NCI-H1105 treated with DMSO at 0.1 percent for 48 hours (cell line): Measurements from ENCODE around the gene FOXRED2.

Experiments
- DNase-seq: peaks from one replicate; lab custom pipeline; 2025; lab: John Stamatoyannopoulos, UW

The FOXRED2 gene

DNA sequence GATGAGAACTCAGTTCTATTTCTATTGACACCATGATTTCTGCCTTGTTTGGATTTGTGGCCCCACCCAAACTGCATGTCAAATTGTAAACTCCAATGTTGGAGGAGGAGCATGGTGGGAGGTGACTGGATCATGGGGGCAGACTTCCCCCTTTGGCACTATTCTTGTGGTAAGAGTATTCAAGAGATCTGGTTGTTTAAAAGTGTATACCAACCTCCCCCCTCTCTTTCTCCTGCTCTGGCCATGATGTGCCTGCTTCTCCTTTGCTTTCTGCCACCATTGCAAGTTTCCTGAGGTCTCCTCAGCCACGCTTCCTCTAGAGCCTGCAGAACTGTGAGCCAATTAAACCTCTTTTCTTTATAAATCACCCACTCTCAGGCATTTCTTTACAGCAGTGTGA lies 7.9 kb upstream of the FOXRED2 start:
- no peak for DNase-seq

DNA sequence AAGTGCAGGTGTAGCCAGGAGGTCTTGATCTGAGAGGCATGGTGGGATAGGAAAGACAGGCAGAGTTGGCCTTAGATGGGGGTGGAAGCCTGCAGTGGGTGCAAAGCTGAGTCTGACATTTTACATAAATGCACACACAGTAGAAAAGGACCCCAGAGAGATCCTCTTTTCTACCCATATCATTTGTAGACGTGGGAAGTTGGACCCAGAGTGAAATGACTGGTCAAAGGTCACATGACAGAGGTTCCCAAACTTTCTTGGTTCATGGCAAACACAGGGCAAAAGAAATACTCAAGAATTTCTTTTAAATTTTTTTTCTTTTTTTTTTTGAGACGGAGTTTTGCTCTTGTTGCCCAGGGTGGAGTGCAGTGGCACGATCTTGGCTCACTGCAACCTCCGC lies 6.2 kb upstream of the FOXRED2 start:
- DNase-seq, result no peak

DNA sequence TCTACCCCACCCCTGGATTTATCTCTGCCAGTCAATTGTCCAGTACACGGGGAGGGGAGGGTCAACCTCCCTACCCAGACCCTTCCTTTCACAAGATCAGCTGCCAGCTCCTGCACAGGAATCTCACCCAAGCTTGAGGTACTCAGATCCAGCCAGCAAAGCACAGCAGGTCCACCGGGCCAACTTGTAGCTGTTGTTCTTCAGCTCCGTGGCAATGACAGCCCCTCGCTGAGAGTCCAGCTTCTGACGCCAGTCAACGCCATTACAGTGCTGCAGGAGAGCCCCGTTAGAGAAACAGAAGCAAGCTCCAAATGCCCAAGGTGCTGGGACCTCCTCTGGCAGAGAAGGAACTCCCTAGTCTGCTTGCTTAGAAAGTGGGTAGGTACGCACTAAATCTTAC lies 5.5 kb upstream of the FOXRED2 start:
- no peak for DNase-seq

DNA sequence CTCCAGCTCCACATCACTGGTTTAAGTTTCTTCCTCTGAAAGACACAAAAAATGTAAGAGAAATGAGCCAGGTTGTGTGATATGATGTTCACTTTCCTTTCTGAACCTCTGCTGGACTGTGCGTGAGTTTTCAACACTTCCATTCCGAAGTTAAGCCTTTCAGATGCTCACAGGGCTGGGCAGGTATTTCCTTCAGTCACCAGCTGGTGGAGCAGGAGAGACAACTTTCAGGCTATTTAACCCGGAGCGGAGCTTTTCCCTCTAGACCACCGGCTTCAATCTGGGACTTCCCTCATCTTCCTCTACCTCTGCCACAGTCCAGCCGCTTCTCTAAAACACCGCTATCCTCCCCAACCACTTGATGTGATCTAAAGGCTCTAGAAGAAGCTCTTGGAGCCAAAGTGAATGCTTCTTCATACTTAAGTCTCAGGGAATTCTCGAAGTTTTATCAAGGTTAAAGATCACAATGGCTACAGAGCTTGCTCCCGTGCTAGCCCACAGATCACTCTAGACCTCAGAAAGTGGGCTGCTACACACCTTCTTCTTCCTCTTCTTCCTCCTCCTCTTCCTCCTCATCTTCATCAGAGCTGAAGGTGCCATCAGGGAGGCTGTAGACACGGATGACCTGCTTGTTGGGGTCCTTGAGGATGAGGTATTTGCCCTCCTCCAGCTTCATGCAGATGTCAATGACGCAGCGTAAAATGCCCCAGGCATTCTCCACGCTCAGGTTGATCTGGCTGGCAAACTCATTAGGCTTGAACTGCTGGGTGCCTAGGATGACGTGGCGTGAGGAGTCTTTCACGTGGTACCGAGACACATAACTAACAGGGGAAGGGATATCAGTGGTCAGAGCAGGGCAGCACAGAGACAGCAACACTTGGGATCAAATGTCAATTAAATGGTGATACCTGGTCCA lies 4.4 kb upstream of the FOXRED2 start:
- DNase-seq, result peak; percentile 12

DNA sequence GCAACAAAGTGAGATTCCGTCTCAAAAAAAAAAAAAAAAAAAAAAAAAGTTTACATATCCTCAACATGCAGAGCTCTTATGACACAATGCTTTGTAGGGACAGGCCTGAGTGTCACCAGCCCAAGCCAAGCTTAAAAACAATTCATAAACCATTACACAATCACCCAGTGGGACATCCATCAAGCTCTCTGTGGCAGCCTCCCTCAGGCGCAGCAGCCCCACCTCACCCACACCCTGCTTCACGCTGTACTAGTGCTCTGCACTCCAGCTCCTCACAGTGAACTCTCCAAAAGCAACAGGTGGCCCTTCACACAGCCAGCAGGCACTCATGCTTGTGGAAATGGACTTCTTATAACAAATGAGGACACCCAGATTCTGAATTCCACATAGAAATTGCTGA lies 3.5 kb upstream of the FOXRED2 start:
- DNase-seq, result no peak

DNA sequence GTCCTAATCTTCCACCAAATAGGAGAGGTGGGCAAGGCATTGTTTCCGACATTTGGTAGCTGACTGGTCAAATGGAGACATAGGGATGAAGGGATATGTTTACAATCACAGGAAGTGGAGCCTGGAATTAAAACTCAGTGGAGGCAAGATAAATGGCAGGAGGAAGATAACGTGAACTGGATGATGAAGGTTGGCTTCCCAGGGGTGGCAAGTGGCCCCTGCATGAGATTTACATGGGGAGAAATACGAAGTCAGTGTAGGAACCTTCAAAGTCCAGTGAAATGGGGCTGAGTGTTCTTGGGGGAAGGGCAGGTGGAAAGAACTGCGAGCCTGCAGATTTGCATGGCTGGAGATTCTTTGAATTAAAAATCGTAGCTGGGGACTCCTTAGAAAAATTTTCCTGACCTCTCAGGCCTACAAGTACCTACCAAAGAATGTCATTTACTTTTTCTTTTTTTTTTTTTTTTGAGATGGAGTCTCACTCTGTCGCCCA lies 724 bp upstream of the FOXRED2 start:
- no peak for DNase-seq

DNA sequence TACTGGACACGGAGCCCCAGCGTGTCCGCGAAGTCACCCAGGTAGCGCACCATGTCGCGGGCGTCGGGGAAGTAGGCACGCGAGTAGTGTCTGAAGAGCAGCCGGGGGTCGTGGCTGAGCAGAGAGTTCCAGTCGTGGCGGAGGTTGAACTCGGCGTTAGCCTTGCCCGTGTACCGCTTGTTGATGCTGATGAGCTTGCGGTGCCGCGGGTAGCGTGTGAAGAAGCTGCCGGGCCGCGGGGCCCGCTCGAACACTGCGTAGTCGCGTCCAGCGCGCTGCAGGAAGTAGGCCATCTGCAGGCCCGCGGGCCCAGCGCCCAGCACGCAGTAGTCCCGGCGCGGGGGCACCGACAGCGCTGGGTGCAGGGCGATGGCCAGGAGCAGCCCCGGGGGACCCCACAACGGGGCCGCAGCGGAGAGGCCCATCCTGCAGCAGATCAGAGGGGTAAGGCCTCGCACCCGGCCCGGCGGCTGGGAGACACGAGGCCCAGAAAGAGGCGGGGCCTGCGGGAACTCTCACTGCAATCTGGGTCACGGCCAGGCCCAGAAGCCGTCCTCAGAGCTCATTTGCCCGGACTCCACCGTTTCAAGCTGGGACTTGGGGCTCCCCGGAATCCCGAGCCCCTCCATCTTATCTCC lies 723 bp downstream of the FOXRED2 start:
- DNase-seq, result no peak

DNA sequence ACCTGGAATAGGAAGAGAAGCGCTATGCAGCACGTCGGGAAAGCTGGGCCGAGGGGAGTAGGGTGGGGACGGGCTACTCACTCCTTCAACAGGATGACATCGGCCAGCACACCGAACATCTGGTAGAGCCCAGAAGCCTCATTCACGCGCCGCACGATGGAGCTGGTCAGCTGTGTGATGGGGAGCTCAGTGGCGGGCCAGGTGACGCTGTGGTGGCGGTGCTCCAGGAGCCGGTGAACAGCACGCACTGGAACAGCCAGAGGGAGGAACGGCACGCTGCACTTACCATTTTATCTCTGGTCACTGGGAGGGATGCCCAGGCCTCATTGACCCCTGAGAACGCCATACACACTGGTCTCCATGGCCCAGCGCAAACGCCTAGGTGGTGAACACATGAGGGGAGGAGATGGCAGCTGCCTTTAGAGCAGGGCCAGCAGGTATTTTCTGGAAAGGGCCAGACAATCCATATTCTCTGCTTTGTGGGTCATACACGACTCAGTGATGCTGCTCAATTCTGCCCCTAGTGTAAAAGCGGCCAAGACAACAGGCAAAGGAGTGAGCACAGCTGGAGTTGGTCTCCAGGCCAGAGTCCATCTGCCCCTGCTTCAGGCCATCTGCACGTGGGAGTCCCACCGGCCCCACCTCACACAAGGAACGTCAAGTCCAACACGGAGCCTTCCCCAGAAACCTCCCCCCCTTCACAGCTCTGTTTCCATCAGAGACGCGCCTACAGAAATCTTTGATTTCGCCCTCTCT lies 8.8 kb downstream of the FOXRED2 start:
- DNase-seq, result no peak

DNA sequence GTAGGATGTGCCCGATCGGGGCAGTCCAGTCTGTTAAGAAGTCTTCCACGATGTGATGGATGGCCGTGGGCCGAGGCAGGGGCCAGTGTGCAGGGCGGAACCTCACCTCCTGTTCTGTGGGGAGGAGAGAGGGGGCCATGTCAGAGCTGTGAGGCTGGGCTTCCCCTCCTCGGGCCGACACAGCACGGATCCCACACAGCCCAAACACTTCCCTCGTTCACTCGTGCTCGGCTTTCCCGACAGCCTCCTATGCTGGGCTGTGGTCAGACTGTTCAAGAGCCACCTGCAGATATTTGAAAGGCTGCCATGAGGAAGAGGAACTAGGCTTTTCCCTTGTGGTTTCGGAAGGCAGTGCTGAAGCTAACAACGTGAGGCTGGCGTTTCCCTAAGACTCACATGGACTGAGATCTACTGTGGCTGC lies 13.1 kb downstream of the FOXRED2 start:
- DNase-seq, result no peak

DNA sequence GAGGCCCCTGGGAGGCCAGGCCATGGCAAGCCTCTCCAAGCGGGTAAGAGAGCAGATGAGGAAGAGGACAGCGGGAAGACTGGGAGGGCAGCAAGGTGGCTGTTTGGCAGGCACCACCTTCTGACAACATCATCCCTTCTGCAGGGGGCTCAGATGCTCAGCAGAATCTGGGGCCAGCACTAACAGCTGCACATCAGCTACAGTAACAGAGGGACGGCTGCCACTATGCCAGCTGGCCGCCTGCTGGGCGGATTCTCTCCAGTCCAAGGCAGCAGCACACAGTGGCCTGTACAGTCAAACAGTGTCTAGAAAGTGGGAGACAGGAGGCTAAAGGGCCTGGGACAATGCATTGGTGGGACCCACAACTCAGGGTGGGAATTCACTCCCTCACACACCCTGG lies 14.7 kb downstream of the FOXRED2 start:
- no peak for DNase-seq

DNA sequence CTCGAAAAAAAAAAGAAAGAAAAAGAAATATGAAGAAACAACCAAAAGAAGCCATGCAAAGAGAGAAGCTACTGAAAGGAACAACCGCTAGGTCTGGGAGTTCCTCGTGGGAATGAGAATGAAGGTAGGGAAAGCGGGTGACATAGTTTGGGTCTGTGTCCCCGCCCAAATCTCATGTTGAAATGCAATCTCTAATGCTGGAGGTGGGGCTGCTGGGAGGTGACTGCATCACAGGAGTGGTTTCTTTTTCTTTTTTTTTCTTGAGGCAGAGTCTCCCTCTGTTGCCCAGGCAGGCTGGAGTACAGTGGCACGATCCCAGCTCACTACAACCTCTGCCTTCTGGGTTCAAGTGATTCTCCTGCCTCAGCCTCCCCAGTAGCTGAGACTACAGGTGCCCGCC lies 15.7 kb downstream of the FOXRED2 start:
- DNase-seq, result no peak

DNA sequence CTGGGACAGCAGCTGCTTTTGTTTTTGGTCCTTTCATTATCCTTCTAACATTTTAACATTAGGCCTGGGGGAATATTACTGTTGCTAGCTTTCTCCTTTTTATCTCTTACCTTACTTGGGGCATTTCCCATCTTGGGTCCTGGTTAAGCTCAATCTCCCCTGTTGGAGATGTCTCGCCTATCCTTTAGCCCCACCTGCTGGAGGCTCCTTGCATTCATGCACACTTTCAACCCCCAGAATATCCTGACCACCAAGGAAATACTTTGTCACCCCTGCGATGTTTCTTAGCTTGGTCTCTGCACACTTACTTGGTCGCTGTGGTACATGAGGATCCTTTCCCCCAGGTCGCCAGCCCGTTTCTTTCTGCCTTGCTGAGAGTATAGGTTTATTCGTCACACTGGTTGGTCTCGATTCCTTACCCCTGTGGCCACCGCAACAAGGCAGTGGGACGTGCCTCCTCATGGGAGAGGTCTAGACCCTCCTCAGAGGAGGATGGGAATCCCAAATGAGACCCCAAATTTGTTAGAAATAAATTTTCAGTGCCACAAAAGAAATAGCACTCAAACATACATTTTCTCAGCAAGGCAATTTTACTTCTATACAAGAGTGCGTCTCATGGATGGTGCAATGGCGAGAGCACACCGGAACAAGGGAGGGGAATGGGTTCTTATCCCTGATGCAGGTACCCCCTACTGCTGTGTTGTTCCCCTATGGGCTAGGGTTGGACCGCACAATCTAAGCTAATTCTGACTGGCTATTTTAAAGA lies 20.0 kb downstream of the FOXRED2 start:
- peak; percentile 3 for DNase-seq

DNA sequence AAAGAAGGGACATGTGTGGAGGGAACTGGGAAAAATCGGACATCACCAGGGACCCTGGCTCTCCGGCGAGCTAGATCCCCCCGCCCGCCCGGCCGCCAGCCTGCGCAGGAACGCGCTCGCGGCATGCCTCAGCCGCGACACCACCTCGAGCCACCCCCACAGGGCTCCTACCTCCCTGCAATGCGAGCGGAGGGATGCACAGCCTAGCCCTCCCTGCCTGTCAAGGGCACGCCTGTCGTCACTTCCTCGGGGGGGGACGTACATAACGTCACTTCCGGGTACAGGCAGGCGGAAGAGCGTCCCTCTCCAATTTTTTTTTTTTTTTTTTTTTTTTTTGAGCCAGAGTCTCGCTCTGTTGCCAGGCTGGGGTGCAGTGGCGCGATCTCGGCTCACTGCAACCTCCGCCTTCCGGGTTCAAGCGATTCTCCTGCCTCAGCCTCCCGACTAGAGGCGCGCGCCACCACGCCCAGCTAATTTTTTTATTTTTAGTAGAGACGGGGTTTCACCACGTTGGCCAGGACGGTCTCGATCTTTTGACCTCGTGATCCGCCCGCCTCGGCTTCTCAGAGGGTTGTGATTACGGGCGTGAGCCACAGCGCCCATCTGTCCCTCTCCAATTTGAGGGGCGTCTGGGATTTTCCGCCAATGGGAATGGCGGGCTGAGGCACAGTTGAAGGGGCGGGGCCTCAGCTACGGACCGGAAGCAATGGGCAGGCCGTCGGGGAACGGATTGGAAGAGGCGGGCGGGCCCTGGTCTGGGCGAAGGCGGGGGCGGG lies 25.3 kb downstream of the FOXRED2 start, which contains the start of gene TXN2:
Gene TXN2 (minus strand): TSS at position 248 of the 776 bp plus-strand sequence. CDS start 803 bp downstream, outside the sequence.
- peak; percentile 92 for DNase-seq

DNA sequence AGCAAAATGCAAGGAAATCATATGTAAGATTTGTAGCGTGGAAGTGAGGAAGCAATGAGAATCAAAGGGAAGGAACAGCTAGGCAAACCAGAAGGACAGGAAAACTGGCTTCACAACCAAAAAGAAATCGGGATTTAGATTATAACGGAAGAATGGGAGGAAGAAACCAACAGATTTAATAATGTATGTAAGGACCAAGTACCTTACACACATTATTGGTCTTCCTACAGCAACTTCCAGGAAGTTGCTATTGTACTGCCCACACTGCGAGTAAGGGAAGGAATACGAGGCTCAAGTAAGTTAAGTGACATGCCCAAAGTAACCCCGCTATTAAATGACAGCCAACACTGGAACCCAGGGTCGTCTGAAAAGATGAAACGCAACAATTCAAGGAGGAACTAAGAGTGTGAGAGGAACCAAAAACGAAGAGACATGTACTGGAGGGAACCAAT lies 25.9 kb downstream of the FOXRED2 start:
- DNase-seq, result no peak

DNA sequence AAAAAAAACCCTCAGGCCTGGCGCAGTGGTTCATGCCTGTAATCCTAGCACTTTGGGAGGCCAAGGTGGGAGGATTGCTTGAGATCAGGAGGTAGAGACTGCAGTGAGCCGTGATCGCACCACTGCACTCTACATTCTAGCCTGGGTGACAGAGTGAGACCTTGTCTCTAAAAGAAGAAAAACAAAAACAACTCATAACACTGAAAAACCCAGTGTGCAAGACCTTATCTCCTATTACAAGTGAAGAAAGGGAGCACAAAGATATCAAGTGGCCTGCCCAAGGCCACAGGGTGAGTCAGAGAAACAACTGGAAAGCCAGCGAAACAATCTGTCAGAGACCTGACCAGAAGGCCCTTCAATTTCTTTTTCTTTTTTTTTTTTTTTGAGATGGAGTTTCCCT lies 27.9 kb downstream of the FOXRED2 start:
- no peak for DNase-seq

DNA sequence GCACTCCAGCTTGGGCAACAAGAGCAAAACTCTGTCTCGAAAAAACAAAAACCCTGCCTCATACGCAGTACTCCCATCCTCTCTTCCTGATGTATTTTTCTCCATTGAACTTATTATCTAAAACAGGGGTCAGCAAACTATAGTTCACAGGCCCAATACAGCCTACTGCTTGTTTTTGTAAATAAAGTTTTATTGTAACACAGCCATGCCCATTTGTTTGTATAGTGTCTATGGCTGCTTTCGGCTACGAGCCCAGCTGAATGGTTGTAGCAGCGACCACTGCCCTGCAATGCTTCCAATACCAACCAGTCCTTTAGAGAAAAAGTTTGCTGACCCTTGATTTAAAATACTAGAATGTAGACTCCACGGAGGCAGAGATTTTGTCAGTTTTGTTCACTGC lies 31.5 kb downstream of the FOXRED2 start:
- no peak for DNase-seq

DNA sequence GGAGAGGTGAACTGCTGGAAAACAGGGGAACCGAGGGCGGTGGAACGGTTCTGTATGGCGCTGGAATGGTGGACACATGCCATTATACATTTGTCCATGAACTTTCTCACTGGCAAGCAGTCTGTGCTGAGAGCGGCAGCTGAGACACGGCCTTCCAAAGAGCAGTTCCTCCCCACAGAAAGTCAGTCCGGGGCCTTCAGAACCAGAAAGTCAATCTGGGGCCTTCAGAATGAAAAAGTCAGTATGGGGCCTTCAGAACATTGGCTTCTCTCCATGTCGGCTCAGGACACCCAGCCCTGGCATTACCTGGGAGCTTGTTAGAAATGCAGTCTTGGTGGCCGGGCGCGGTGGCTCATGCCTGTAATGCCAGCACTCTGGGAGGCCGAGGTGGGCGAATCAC lies 34.2 kb downstream of the FOXRED2 start:
- no peak for DNase-seq

DNA sequence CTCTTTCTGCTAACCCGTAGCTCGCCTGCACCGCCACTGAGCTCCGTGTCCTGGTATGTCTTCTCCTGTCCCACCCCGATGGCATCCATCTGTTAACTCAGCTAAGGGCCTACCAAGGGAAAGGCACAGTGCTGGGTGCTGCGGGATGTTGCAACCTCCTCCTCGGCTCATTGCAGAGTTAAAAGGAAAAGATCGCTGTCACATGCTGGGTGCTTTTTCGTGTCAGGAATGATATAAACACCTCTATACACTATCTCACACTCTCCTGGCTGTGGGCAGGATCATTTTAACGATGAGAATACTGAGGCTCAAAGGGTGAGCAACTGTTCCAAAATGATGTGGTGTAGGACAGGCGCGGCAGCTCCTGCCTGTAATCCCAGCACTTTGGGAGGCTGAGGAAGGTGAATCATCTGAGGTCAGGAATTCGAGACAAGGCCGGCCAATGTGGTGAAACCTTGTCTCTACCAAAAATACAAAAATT lies 35.5 kb downstream of the FOXRED2 start:
- DNase-seq, result no peak

DNA sequence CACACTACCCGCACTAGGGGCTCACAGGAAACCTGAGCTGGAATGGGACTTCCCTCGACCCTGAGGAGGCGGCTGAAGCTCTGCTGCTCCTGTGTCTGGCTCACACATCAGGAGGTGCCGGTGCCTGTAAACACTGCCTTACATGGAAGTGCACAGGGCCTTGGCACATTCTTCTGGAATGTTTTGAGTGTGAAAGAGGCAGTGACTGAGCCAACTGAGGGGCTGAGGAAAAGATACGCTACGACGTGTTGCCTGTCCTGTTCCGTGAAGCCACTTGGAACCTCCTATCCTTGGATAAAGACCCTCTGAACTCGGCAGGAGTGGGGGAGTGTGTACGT lies 35.9 kb downstream of the FOXRED2 start:
- no peak for DNase-seq

DNA sequence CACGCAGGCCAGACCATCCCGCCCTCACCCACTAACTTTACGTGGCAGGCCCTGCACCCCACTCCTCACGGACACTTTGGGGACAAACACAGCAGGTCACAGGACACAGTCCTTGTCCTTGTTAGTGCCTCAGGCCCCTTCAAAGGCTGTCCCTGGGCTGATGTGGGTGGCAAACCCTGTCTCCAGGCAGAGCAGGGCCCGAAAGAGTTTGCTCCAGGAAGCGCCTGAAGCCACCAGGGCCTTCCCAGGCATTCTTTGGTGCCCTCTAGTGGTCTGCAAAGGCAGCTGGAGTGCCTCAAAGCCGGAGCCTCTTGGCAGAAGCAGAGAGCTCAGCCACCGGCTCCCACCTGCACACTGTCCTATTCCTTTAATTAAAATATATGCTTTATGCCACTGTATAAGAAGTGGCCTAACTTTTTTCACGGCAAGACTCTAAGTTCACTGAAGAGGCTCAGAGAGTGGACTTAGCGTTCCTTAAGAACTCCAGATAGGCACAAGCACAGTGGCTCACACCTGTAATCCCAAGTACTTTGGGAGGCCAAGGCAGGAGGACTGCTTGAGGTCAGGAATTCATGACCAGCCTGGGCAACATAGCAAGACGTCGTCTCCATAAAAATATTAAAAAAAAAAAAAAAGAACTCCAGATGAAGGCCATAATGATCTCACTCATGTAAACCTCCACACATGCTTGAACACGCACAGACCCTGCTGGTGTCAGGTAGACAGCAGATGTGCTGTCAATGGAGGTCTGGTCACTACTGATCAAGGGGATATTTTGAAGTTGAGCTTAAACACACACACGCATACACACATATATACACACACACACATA lies 36.5 kb downstream of the FOXRED2 start:
- peak; percentile 73 for DNase-seq
